GM19043 (cell line): Measurements from ENCODE around the gene RADIL.

Experiments
- ATAC-seq: cut with Tn5 transposase; IDR thresholded peaks from one replicate; pipeline ENCODE4 v1.9.1; 2021; ENCODE audit warnings: low read depth; ENCODE audit not compliant: unreplicated experiment

RADIL gene

DNA sequence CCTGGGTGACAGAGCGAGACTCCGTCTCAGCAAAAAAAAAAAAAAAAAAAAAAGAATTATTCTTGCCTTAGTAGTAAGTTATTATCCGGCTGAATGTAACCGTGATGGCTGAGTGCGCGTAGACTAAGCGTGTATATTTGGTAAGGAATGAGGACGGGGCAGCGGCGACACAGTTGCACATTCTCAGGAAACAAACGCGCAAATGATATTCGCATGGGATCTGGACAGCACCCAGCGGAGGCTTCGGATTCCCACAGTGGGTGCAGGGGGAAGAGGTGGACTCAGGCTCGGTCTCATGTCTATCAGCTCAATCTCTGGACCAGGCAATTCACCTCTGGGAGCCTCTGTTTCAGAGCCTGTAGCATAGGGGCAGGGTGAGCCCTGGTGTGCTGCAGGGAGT lies 50.8 kb downstream of the RADIL start:
- ATAC-seq: no peak

GRCh38 chr7:4831723-4832495 lies 51.6 kb downstream of the RADIL start:
- no peak for ATAC-seq

GRCh38 chr7:4830176-4830575 lies 53.3 kb downstream of the RADIL start:
- ATAC-seq: no peak

GRCh38 chr7:4828720-4829383 lies 54.7 kb downstream of the RADIL start:
- no peak for ATAC-seq

- no peak for ATAC-seq
These were observed 58.4 kb downstream of the RADIL start for GRCh38 chr7:4825081-4825480.

DNA sequence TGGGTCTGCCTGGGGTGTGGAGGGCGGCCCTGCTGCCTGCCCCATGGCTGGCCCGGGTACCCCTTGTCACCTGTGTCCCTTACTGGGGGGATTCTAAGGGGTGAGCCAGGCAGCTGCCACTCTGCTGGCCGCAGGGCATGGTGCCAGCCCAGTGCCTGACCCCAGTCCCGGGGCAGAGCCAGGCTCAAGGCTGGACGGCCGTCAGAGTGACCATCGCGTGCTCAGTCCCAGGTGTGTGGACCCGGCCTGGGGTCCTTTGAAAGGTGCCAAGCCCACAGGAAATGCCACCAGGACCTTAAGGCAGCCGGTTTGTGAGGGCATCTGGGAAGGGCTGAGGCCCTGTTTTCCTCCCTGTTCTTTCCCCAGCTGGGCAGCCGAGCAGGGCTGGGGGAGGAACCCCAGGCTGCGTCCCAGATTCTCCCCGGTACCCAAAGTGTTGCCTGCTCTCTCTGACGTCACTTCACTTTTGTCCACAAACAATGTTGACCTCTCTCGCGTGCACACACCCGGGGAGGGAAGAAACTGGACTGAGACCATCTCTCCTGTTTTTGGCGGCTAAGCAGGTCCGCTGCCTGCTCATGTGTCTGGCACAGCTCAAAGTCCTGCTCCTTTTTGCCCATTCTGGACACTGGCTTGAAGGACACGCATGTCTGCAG lies 59.3 kb downstream of the RADIL start:
- ATAC-seq: no peak

- no peak for ATAC-seq
These were observed 59.9 kb downstream of the RADIL start for GRCh38 chr7:4823441-4824119.

DNA sequence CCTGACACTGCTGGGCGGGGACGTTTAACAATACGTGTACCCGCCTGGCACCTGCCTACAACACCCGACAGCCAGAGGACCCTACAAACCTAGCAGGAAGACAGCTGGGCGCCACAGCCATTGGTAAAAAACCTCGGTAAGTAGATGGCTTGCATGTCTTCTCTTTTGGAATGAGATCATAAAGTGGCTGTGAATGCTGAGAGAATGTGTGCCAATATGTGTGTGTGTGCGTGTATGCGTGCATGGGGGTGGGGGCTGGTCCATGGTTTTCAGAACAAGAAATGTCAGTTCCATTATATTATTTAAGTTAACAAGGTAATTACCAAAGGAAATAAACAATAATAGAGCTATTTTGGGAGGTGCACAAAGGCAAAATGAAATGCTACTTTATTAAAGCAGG lies 60.8 kb downstream of the RADIL start:
- no peak for ATAC-seq

- ATAC-seq: no peak
These were observed 62.5 kb downstream of the RADIL start for GRCh38 chr7:4820967-4821471.

- no peak for ATAC-seq
These were observed 63.0 kb downstream of the RADIL start for GRCh38 chr7:4820405-4820966.

DNA sequence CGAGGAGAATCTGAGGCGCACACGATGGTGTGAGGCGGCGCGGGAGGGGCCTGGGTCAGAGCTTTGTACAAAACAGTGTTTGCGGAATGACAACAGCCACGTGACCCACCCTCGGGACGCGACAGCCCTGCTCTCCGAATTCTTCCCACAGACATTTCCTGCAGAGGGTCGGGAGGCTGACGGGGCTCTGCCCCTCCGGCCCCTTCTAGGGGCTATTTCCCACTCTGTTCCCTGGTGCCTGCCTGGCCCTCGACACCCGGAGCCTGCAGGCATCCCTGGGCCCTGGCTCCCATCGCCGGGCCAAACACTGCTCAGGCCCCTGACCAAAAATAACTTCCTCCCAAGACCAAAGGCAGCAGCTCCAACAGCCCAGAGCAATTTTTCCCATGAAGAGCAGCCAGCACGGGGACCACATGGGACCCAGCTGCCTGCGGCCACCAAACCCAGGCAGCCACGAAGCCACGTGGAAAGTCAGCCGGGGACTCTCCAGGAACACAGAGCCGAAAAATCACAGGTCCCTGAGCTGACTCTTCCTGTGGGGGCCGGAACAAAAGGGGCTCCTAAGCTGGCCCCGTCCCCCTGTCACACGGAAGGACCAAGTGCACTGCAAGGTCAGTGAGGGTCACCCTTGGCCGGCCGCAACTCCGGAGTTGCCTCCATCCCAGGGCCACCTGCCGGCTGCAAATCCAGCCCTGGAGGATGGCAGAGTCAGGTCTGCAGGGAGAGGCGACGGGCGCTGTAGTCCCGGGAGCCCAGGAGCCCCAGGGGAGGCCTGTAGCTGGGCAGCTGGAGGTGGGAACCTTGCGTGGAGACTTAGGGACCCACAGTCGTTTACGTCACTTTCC lies 63.7 kb downstream of the RADIL start:
- ATAC-seq: no peak

GRCh38 chr7:4818000-4818794 lies 65.3 kb downstream of the RADIL start:
- ATAC-seq: no peak

DNA sequence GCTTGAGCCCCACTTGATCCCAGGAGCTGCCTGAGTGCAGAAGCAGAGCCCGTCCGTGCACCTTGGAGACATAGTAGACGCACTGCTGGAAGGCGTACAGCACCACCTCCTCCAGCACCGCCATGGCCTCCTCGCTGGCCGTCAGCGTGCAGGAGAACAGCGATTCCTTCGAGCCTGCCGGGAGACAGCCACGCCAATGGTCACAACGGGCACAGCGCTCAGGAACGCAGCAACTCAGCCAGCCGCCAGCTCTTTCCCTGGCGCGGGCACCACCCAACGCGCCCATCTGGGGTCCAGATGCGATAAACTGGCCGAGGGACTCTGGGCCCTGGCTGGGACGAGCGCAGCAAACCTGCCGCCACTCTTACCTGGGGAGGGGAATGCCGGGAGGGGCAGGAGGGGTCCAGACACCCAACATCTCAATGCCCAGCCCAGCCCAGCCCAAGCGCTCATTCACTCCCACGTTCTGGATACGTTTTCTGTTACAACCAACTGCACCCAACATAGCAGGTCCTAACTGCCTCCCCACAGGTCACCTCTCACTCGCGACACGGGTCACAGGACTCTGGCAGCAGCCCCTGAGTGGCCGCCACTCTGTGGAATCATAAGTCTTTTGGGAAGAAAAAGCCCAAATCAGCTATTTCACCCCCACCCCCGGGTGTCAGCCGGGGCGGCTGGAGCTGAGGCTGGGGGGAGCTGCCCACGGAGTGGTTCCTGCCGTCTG lies 66.2 kb downstream of the RADIL start:
- no peak for ATAC-seq

GRCh38 chr7:4816419-4817080 lies 67.0 kb downstream of the RADIL start:
- ATAC-seq: no peak

- no peak for ATAC-seq
These were observed 67.7 kb downstream of the RADIL start for GRCh38 chr7:4815609-4816418.

DNA sequence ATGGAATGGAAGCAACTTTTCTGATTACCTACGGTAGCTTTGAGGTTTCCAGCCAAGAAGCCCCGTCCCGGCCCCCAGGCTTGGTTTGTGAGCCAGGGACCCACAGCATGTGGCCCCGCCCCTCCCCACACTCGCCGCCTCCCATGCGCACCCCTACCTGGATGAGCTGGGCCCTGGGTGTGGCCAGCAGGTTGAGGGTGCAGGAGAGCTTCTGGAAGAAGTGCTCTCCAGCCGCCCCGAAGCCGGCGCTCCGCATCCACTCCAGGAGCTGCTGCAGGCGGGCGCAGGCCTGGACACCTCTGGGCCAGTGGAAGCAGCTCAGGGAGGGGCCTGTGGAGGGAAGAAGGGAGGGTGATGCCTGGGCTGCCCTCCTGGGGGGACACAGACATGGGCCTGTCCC lies 68.4 kb downstream of the RADIL start:
- no peak for ATAC-seq

- no peak for ATAC-seq
These were observed 69.1 kb downstream of the RADIL start for GRCh38 chr7:4814433-4814832.
